Skin of body (tissue), 2 donors: ENCODE data around the gene MYOM3. TPM values are rescaled to one million over a fixed set of nuclear protein-coding genes. Genes with fewer than 3 reads are reported as not detected.

Experiments
- DNase-seq: peaks from one replicate; lab custom pipeline; 2025; lab: John Stamatoyannopoulos, UW
- total RNA-seq: library from RNA; depleted of rRNA; stranded (reverse); fragments of >200 nt; gene quantifications from one replicate; pipeline ENCODE4 v1.2.3, GENCODE V29; 2014

Gene MYOM3
- total RNA-seq, 1 donor from 2014 or later = 32.7 TPM

- DNase-seq = no peak
These were observed 26.7 kb upstream of the MYOM3 start for GRCh38 chr1:24138476-24139221.

DNA sequence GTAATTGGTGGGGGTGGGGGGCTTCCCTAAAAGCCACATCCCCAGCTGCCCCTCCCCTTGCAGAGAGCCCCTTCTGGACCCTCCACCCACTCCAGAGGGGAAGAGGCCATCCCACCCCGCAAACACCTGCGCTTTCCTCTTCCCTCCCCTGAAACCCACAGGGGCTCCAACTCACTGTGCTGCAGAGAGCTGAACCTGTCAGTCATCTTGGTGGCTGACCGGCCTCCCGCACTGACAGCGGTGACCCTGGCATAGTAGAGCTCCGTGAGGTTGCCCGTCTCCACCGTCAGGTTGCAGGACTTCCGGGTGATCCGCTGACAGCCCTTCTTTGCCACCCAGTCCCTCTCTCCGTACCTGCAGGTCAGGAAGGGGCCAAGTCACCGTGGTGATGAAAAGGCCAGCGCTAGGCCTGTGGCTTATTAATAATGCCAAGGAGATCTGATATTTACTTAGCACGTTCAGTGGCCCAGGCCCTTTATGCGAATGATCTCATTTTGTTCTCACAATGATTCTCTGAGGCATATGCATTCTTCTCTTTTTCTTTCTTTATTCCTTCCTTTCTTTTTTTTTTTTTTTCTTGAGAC is 25.1 kb upstream of the MYOM3 start:
- no peak for DNase-seq

- DNase-seq = no peak
These were observed 22.4 kb upstream of the MYOM3 start for GRCh38 chr1:24134376-24134775.

GRCh38 chr1:24133819-24134218 is 21.9 kb upstream of the MYOM3 start:
- DNase-seq = no peak

DNA sequence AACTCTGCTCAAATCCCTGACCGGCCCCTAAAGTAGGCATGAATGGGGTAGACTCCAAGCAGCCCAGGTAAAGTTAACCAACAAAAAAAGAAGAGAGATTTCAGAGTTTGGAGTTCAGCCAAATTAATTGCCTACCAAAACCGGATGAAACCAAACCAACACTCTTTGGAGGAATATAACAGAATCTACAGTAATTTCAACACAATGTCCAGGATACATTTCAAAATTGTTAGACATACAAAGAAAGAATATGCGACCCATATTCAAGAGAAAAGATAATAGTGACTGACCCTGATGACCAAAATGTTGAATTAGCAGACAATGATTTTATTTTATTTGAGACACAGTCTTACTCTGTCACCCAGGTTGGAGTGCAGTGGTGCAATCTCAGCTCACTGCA is 18.4 kb upstream of the MYOM3 start:
- DNase-seq = no peak

- no peak for DNase-seq
These were observed 15.9 kb upstream of the MYOM3 start for GRCh38 chr1:24127801-24128363.

GRCh38 chr1:24127134-24127800 is 15.3 kb upstream of the MYOM3 start:
- no peak for DNase-seq

- DNase-seq = no peak
These were observed 14.7 kb upstream of the MYOM3 start for GRCh38 chr1:24126672-24127023.

GRCh38 chr1:24126018-24126671 is 14.2 kb upstream of the MYOM3 start:
- DNase-seq = no peak

DNA sequence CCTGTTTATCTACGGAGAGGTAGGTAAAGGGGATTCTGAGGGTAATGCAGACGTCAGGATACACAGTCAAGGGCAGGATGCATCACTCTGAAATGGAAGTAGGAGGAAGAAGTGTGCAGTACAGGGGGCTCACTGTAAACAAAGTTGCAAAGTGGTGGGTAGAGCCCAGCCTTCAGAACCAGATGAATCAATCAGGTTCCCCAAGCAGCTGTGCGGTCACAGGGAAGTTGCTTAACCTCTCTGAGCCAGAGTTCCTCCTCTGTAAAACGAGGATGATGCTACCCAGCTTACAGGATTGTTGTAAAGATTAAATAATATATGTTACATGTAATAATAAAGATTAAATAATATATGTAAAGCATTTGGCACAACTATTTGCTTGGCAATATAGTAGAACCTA is 13.5 kb upstream of the MYOM3 start:
- DNase-seq = no peak

GRCh38 chr1:24124980-24125379 is 13.0 kb upstream of the MYOM3 start:
- no peak for DNase-seq

DNA sequence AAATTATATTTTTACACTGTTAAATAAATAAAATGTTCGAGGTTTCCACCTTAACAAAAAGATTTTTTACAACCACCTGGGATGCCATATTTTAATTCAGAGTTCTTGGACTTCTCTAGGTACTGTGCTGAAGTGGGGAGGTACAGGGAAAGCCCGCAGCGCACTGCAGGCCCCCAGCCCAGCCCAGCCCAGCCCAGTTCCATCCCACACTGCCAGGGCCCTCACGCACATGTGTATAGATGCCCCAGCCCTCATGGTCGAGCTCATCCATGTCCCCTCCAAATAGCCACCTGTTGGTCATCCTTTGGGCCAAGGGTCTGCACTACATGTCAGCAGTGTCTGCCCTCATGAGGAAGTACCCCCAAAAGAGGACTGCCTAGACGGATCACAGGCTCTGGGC is 11.7 kb upstream of the MYOM3 start:
- no peak for DNase-seq

GRCh38 chr1:24122776-24123175 is 10.8 kb upstream of the MYOM3 start:
- no peak for DNase-seq

DNA sequence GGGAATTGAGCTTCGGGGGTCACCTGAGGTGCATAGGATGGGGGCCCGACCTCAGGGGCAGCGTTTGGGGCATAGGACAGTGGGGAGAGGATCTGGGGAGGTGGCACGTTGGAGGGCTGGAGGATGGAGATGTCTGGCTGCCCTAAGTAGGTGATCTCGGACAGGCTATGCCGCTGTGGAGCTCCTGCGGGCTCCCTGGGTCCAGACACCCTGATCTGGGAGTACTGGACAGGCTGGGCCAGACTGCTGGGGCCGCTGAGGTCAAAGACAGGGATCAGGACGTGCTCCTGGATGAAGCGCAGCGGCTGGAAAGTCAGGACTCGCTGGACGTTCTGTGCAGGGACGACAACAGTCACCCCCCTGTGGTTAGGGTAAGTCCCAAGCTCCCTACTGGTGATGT is 9.5 kb upstream of the MYOM3 start:
- DNase-seq = no peak

- no peak for DNase-seq
These were observed 9.0 kb upstream of the MYOM3 start for GRCh38 chr1:24120965-24121364.

DNA sequence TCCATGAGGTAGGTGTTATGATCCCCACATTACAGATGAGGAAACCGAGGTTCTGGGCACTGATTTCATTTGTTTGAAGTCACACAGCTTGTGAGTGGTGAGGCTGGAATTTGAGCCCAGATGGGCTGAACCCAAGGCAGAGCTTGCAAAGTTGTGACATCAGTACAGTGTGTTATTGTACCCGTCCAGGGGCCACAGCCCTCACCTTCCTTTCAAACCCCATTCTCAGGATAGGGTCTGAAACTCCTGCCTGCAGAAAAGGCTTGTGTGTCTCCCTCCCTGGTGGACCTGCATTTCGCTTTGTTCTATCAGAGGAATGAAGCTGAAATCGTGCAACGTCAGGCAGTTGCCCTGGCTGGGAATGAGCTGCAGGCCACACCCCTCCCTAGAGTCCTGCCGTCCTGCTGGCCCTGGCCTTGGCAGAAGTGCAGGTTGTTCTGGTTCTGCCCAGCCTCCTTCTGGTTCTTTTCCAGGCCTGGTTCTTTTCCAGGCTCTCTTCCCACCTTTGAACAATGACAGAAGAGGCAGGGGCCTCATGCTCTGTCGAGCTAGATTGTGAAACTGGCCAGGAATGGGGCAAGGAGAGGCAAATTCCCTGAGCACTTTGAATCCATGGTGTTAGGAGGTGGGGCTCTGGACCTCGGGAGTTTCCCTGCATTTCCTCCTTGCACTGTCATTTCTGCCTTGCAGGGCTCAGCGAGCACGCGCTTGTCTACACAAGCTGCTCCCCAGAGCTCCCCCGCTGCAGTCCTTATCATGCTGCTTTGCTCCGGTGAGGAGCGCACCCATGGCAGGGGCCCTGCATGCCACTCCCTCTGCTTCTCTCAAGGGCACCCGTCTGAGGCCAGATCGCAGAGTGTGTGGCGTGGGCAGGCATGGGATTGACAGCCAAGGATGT is 8.2 kb upstream of the MYOM3 start:
- no peak for DNase-seq

DNA sequence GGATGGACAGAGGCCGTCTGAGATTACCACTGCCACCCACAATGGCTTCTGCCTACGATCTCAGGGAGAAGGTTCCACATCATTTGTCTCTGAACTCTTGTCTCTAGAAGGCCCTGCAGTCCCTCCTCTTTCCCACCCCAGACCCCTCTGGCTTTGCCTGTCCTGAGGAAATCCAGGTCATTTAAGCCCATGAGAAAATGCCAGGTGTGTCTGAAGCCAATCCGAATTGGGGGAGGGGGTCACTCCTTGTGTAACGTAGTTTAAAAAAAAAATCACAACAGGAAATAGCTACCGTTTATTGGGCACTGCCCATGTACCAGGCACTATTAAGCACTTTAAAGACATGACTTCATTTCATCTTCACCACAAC is 7.5 kb upstream of the MYOM3 start:
- no peak for DNase-seq

DNA sequence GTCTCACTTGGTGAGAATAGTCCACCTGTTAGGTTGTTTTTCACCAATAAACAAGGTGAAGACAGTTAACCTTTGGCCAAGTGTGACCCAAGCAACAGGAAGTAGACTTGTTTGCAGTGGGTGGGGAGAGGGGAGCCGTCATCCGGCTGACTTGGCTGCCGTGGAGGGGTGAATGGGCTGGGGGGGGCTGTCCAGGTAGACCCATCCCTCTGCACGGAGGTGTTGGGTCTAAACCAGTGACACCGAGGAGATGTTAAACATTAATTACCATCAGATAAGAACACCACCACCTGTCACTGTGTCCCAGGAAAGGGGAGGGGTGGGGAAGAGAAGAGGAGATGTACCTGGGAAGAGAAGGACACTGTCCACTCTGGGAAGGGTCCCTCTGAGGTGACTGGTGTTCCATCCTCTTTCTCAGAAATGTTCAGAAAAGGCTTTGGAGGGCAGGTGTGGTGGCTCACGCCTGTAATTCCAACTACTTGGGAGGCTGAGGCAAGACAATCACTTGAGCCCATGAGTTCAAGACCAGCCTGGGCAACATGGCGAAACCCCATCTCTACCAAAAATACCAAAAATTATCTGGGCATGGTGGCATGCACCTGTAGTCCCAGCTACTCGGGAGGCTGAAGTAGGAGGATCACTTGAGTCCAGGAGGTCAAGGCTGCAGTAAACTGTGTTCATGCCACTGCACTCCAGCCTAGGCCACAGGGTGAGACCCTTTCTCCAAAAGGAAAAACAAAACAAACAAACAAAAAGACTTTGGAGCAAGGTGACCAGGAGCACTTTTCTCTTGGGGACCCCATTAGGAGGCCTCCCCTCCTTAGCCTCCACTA is 6.7 kb upstream of the MYOM3 start:
- DNase-seq = no peak

- no peak for DNase-seq
These were observed 5.9 kb upstream of the MYOM3 start for GRCh38 chr1:24117722-24118409.

- DNase-seq = no peak
These were observed 5.2 kb upstream of the MYOM3 start for GRCh38 chr1:24117132-24117531.
